Nephron progenitor cell (in vitro differentiated cells): Measurements from ENCODE around the gene MPPE1.

ENCODE experiments used
- DNase-seq: peaks from one replicate; pipeline ENCODE4 v3.0.0; 2021
- H3K27ac Mint-ChIP-seq: 2 replicates; pipeline ENCODE4 v1.8.0; 2021; ENCODE audit warnings: mild to moderate bottlenecking, moderate library complexity, mixed read lengths
- H3K27me3 Mint-ChIP-seq: 2 replicates; pipeline ENCODE4 v1.8.0; 2021; ENCODE audit warnings: mild to moderate bottlenecking, low read depth, mixed read lengths; ENCODE audit not compliant: poor library complexity
- H3K36me3 Mint-ChIP-seq: 2 replicates; pipeline ENCODE4 v1.8.0; 2021; ENCODE audit warnings: low read depth, mixed read lengths
- H3K4me1 Mint-ChIP-seq: 2 replicates; pipeline ENCODE4 v1.8.0; 2021; ENCODE audit warnings: mixed read lengths
- H3K4me3 Mint-ChIP-seq: 2 replicates; pipeline ENCODE4 v1.8.0; 2021; ENCODE audit warnings: mild to moderate bottlenecking, moderate library complexity, mixed read lengths
- H3K9me3 Mint-ChIP-seq: 2 replicates; pipeline ENCODE4 v1.8.0; 2021; ENCODE audit warnings: mild to moderate bottlenecking, moderate library complexity, mixed read lengths
- CTCF ChIP-seq: fragments of 200-600 bp; sonication (generic); IDR thresholded peaks from 2 replicates; pipeline ENCODE4 v1.5.0; 2021; ENCODE audit warnings: antibody characterized with exemption

Gene MPPE1

GRCh38 chr18:11864471-11864870 is 43.6 kb downstream of the MPPE1 start:
- Mint-ChIP-seq H3K27me3 (no peaks in the 10 kb centered on the region), H3K4me1 (peaks cover 28% of the 10 kb centered on the region), H3K27ac (peak overlapping the region; percentile 38), H3K9me3 (no peaks in the 10 kb centered on the region), H3K36me3 (peaks cover 49% of the 10 kb centered on the region), H3K4me3 (no peak overlapping the region)
- no peak for TF ChIP-seq CTCF
- no peak for DNase-seq

- H3K36me3 Mint-ChIP-seq, result peaks cover 41% of the 10 kb centered on the region
- no peak overlapping the region for H3K4me3 Mint-ChIP-seq
- no peak for DNase-seq
- no peak for TF ChIP-seq CTCF
- peaks cover 47% of the 10 kb centered on the region for H3K4me1 Mint-ChIP-seq
- peak overlapping the region; percentile 42 for H3K27ac Mint-ChIP-seq
- H3K9me3 Mint-ChIP-seq, result no peaks in the 10 kb centered on the region
- peaks cover 4% of the 10 kb centered on the region for H3K27me3 Mint-ChIP-seq
These were observed 45.5 kb downstream of the MPPE1 start for GRCh38 chr18:11862468-11863137.

DNA sequence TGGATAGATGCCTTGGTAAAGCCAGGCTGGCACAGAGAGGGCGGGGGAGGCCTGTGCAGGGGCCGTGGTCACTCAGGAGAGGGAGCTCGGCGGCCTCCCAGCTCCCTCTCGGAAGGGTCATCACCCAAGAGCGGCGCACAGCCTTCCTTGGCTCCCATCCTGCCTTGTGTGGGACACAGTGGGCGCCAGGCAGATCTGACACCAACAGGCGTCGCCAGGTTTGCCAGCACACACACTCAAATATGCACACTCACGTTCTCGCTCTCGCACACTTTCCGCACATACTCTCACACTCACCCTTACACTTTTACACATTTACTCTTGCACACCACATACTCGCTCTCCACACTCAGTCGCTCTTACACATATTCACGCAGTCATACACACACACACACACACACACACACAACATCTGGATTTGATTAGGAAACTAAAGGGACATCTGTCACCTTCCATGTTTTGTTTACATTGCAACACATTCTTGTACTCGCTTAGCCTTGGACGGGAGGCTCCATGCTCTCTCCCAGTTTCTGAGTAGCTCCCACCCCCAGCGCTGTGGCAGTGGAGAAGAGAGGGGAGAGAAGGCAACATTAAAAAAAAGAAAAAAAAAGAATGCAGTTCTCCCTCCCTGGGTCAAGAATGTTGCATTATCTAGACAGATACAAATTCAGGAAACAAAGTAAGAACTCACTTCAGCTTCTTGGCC is 46.4 kb downstream of the MPPE1 start:
- H3K9me3 Mint-ChIP-seq, result no peaks in the 10 kb centered on the region
- H3K4me1 Mint-ChIP-seq, result peaks cover 56% of the 10 kb centered on the region
- peaks cover 41% of the 10 kb centered on the region for H3K36me3 Mint-ChIP-seq
- peak overlapping the region; percentile 55 for H3K27ac Mint-ChIP-seq
- H3K27me3 Mint-ChIP-seq, result peaks cover 4% of the 10 kb centered on the region
- peak overlapping the region; percentile 4 for H3K4me3 Mint-ChIP-seq
- no peak for DNase-seq
- TF ChIP-seq CTCF, result no peak

DNA sequence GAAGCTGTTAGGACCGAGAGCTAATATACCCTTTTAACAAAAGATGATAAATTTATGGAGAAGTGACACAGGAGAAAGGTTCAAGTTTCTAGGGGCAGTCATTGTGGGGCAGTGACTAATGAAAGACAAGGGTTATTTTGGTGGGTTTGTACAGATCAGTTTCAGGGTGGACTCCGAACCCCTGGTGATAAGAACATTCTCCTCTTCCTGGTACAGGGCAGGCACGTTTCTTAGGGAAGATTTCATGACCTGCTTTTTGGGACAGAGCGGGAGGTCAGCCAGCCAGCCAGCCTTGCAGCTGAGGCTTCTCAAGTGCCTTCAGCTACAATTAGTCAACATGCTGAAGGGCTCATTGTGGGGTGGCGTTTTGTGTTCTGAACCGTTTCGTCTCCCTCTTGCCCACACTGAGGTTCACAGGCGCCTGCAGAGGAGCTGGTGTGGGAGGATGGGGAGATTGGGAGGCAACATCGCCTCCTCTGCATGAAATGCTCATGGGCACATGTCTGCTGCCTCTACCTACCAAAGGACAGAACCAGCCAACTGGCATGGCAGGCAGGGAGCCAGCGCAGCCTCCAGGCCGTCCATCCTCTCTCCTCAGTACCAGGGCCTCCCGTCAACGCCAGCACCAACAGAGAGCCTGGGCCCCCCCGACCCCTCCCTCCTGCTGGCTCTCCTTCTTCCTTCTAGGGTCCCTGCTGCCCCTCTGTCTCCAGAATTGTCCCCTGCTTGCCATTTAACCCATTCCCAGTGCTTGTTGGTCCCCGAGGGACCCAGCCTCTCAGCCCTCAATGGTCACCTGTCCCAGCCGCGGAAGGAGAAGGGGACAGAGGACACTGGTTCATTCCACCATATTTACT is 47.3 kb downstream of the MPPE1 start:
- H3K27me3 Mint-ChIP-seq, result peaks cover 4% of the 10 kb centered on the region
- no peak for DNase-seq
- H3K4me1 Mint-ChIP-seq, result peaks cover 65% of the 10 kb centered on the region
- no peak overlapping the region for H3K4me3 Mint-ChIP-seq
- no peaks in the 10 kb centered on the region for H3K9me3 Mint-ChIP-seq
- no peak for TF ChIP-seq CTCF
- peaks cover 34% of the 10 kb centered on the region for H3K36me3 Mint-ChIP-seq
- H3K27ac Mint-ChIP-seq, result peak overlapping the region; percentile 72

DNA sequence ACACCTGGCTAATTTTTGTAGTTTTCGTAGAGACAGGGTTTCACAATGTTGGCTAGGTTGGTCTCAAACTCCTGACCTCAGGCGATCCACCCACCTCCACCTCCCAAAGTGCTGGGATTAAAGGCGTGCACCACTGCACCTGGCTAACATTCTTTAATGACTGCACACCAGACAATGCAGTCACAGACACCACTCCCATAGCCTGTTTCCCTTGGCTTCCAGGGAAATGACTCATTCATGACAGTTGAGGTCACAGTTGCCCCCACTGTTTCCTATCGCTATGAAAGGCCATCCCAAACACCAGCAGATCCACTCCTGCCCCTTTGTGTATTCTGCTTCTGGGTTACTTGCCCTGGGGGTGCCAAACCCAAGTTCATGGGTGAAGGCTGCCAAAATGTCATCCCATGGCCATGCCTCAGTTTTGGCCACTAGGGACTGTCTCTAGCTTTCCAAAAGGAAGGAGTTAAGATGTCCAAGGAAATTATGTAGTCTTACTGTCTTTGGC is 48.2 kb downstream of the MPPE1 start:
- DNase-seq, result no peak
- peaks cover 4% of the 10 kb centered on the region for H3K27me3 Mint-ChIP-seq
- H3K9me3 Mint-ChIP-seq, result no peaks in the 10 kb centered on the region
- no peak for TF ChIP-seq CTCF
- peaks cover 72% of the 10 kb centered on the region for H3K4me1 Mint-ChIP-seq
- peak overlapping the region; percentile 1 for H3K4me3 Mint-ChIP-seq
- H3K36me3 Mint-ChIP-seq, result peaks cover 30% of the 10 kb centered on the region
- H3K27ac Mint-ChIP-seq, result no peak overlapping the region
